ENCODE data around the gene ITGB8. TPM values are rescaled to one million over a fixed set of nuclear protein-coding genes. Genes with fewer than 3 reads are reported as not detected.

The ITGB8 gene
- total RNA-seq, 2 experiments from 2014 or later: not detected

- ChIA-PET CTCF (no interaction called here), POLR2A (no interaction called here)
- DNase-seq (no peak), ATAC-seq (no peak)
- no peak for TF ChIP-seq CTCF (IDR thresholded peaks at IDR 0.05)
- no peaks in the 10 kb centered on the region for H3K36me3 Mint-ChIP-seq (ENCODE audit: low read depth)
- H3K27ac Mint-ChIP-seq: no peak overlapping the region
- no peaks in the 10 kb centered on the region for H3K9me3 Mint-ChIP-seq
- intact Hi-C loops (cut with micrococcal nuclease): no loop called here
- H3K4me1 Mint-ChIP-seq (ENCODE audit: low read depth): peaks cover 2% of the 10 kb centered on the region
- H3K4me3 Mint-ChIP-seq: no peak overlapping the region
- no peaks in the 10 kb centered on the region for H3K27me3 Mint-ChIP-seq
Measured at GRCh38 chr7:20287317-20287716, 43.4 kb upstream of the ITGB8 start.

GRCh38 chr7:20288036-20288435 is 42.7 kb upstream of the ITGB8 start:
- DNase-seq (no peak), ATAC-seq (no peak)
- no peaks in the 10 kb centered on the region for H3K27me3 Mint-ChIP-seq
- H3K36me3 Mint-ChIP-seq (ENCODE audit: low read depth): no peaks in the 10 kb centered on the region
- intact Hi-C loops (cut with micrococcal nuclease): no loop called here
- no peaks in the 10 kb centered on the region for H3K9me3 Mint-ChIP-seq
- CTCF ChIA-PET: no interaction called here
- no peak overlapping the region for H3K27ac Mint-ChIP-seq
- H3K4me1 Mint-ChIP-seq (ENCODE audit: low read depth): peaks cover 2% of the 10 kb centered on the region
- TF ChIP-seq CTCF (IDR thresholded peaks at IDR 0.05): no peak
- POLR2A ChIA-PET: no interaction called here
- H3K4me3 Mint-ChIP-seq: no peak overlapping the region

- Mint-ChIP-seq H3K36me3 (ENCODE audit: low read depth) (no peaks in the 10 kb centered on the region), H3K27ac (no peak overlapping the region), H3K4me1 (ENCODE audit: low read depth) (peaks cover 2% of the 10 kb centered on the region), H3K9me3 (peaks cover 4% of the 10 kb centered on the region), H3K4me3 (no peak overlapping the region), H3K27me3 (no peaks in the 10 kb centered on the region)
- no peak for TF ChIP-seq CTCF (IDR thresholded peaks at IDR 0.05)
- DNase-seq (no peak), ATAC-seq (no peak)
- ChIA-PET POLR2A (no interaction called here), CTCF (no interaction called here)
- intact Hi-C loops (cut with micrococcal nuclease): no loop called here
Measured at GRCh38 chr7:20290505-20291111, 40.1 kb upstream of the ITGB8 start.

- Mint-ChIP-seq H3K9me3 (peaks cover 4% of the 10 kb centered on the region), H3K4me1 (ENCODE audit: low read depth) (no peaks in the 10 kb centered on the region), H3K27ac (no peak overlapping the region), H3K4me3 (no peak overlapping the region), H3K27me3 (no peaks in the 10 kb centered on the region), H3K36me3 (ENCODE audit: low read depth) (no peaks in the 10 kb centered on the region)
- ChIA-PET POLR2A (no interaction called here), CTCF (no interaction called here)
- no peak for ATAC-seq
- DNase-seq: no peak
- intact Hi-C loops (cut with micrococcal nuclease): no loop called here
- TF ChIP-seq CTCF (IDR thresholded peaks at IDR 0.05): no peak
Measured at GRCh38 chr7:20293336-20293735, 37.4 kb upstream of the ITGB8 start.

GRCh38 chr7:20296444-20296843 is 34.3 kb upstream of the ITGB8 start:
- H3K27me3 Mint-ChIP-seq: no peaks in the 10 kb centered on the region
- no peak overlapping the region for H3K27ac Mint-ChIP-seq
- CTCF ChIA-PET: no interaction called here
- no peaks in the 10 kb centered on the region for H3K36me3 Mint-ChIP-seq (ENCODE audit: low read depth)
- H3K9me3 Mint-ChIP-seq: peaks cover 4% of the 10 kb centered on the region
- H3K4me3 Mint-ChIP-seq: no peak overlapping the region
- TF ChIP-seq CTCF (IDR thresholded peaks at IDR 0.05): no peak
- peaks cover 2% of the 10 kb centered on the region for H3K4me1 Mint-ChIP-seq (ENCODE audit: low read depth)
- DNase-seq (no peak), ATAC-seq (no peak)
- POLR2A ChIA-PET: no interaction called here
- intact Hi-C loops (cut with micrococcal nuclease): no loop called here
